Fibroblast of pulmonary artery (primary cell): ENCODE data around the gene ECT2.
A peak's percentile ranks its signal among the peaks of the same experiment; 100 is the strongest.

Source experiments
- DNase-seq: peaks from one replicate; pipeline ENCODE4 v3.0.0-alpha.2; 2010; ENCODE audit warnings: low read depth
- H3K4me3 ChIP-seq: replicated peaks from 2 replicates; pipeline ENCODE4 v1.5.1; 2011; ENCODE audit warnings: low read depth, mild to moderate bottlenecking, control low read depth, low read length, moderate library complexity
- CTCF ChIP-seq: IDR thresholded peaks from 2 replicates; pipeline ENCODE4 v1.5.1; 2011; ENCODE audit warnings: mild to moderate bottlenecking, control low read depth, low read length, inconsistent platforms; ENCODE audit errors: missing control alignments

Gene ECT2

GRCh38 chr3:172840463-172840862, 89.9 kb downstream of the ECT2 start:
- no peak overlapping the region for H3K4me3 ChIP-seq
- no peak for TF ChIP-seq CTCF
- no peak for DNase-seq

DNA sequence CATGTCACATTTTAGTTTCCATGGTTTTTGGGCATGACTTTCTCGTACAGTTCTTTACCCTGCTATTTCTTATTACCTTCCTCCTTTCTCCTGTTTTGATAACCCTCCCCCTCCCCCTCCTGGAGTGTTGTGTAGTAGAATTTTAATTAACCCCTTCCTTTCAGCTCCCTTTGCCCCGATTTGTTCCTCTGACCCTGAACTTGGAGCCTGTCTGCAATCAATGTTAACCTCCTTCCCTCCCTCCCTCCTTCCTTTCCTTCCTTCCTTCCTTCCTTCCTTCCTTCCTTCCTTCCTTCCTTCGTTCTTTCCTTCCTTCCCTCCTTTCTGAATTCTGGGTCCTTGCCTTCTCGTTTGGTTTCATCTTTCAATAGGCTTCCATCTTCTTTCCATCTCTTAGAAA, 90.4 kb downstream of the ECT2 start:
- no peak overlapping the region for H3K4me3 ChIP-seq
- no peak for TF ChIP-seq CTCF
- no peak for DNase-seq

GRCh38 chr3:172844428-172844827, 93.9 kb downstream of the ECT2 start:
- DNase-seq, result no peak
- no peak overlapping the region for H3K4me3 ChIP-seq
- TF ChIP-seq CTCF, result no peak

GRCh38 chr3:172846103-172846561, 95.6 kb downstream of the ECT2 start:
- no peak overlapping the region for H3K4me3 ChIP-seq
- TF ChIP-seq CTCF, result no peak
- DNase-seq, result peak; percentile 8

DNA sequence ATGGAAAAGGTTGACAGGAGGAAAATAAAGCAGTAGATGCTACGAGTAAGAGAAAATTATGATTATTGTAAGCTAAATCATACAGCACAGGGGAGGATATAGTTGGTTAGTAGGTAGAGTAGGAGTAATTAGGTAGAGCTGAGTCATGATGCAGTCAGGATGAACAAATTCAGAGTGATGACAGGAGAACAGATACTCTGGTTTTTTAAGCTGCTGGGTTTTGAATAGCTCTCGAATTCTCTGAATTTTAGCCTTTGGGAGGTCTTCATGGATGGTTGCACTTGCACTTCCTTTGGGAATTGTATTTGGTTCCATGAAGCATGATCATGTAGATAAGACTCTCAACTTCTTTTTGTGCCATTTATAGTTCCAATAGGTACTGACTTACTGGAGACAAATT, 96.2 kb downstream of the ECT2 start:
- peak; percentile 47 for DNase-seq
- H3K4me3 ChIP-seq, result no peak overlapping the region
- no peak for TF ChIP-seq CTCF

DNA sequence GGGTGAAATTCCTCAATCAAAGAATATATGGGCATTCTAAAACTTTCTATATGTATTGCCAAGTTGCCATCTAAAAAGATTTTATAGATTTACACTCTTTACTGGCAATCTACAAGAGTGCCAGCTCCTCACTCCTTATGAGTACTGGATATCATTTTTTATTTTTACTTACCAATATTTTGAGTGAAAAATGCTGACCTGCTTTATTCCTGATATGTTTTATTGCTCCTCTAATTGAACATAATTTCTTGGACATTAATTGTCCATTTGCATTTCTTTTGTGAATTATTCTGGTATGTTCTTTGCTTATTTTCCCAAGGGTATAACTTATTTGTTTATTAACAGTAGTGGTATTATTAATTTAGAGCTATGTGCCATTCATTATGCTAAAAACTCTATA, 96.8 kb downstream of the ECT2 start:
- DNase-seq, result no peak
- no peak overlapping the region for H3K4me3 ChIP-seq
- no peak for TF ChIP-seq CTCF

- peak; percentile 89 for DNase-seq
These were observed 98.4 kb downstream of the ECT2 start for GRCh38 chr3:172848910-172849309.

More at GRCh38 chr3:172848910-172849309, 98.4 kb downstream of the ECT2 start:
- no peak for TF ChIP-seq CTCF
- H3K4me3 ChIP-seq, result no peak overlapping the region
